H9 (cell line): ENCODE measurements around the gene ARSI. TPM values are rescaled to one million over a fixed set of nuclear protein-coding genes. Genes with fewer than 3 reads are reported as not detected.

Experiments
- DNase-seq: peaks from one replicate; pipeline ENCODE4 v3.0.0-alpha.2; 2017
- H2AFZ ChIP-seq: one replicate; pipeline ENCODE4 v1.6.1; 2013; ENCODE audit warnings: mild to moderate bottlenecking, low read length, control low read depth, moderate library complexity
- H2AK5ac ChIP-seq: 2 replicates; pipeline ENCODE4 v1.6.1; 2013; ENCODE audit warnings: low read length, control low read depth, mixed read lengths; ENCODE audit not compliant: insufficient read length
- H2BK120ac ChIP-seq: one replicate; pipeline ENCODE4 v1.6.1; 2013; ENCODE audit warnings: low read depth, mild to moderate bottlenecking, low read length, control low read depth, inconsistent platforms; ENCODE audit not compliant: poor library complexity, severe bottlenecking
- H2BK12ac ChIP-seq: 2 replicates; pipeline ENCODE4 v1.6.1; 2013; ENCODE audit warnings: low read length, control low read depth, mixed read lengths, low read depth; ENCODE audit not compliant: insufficient read length
- H2BK15ac ChIP-seq: 2 replicates; pipeline ENCODE4 v1.6.1; 2013; ENCODE audit warnings: low read depth, low read length, control low read depth
- H2BK20ac ChIP-seq: one replicate; pipeline ENCODE4 v1.6.1; 2013; ENCODE audit warnings: low read depth, mild to moderate bottlenecking, low read length, control low read depth, inconsistent platforms; ENCODE audit not compliant: poor library complexity, severe bottlenecking
- H2BK5ac ChIP-seq: 2 replicates; pipeline ENCODE4 v1.6.1; 2013; ENCODE audit warnings: low read length, control low read depth, mixed read lengths; ENCODE audit not compliant: insufficient read length
- H3K14ac ChIP-seq: 2 replicates; pipeline ENCODE4 v1.6.1; 2013; ENCODE audit warnings: low read length, control low read depth; ENCODE audit not compliant: insufficient read depth
- H3K18ac ChIP-seq: 2 replicates; pipeline ENCODE4 v1.6.1; 2013; ENCODE audit warnings: low read depth, mild to moderate bottlenecking, mixed read lengths, low read length, control low read depth; ENCODE audit not compliant: insufficient read length
- H3K23ac ChIP-seq: 2 replicates; pipeline ENCODE4 v1.6.1; 2013; ENCODE audit warnings: low read length, control low read depth, mixed read lengths, low read depth; ENCODE audit not compliant: insufficient read length
- H3K23me2 ChIP-seq: 2 replicates; pipeline ENCODE4 v1.6.1; 2013; ENCODE audit warnings: low read depth, mild to moderate bottlenecking, mixed read lengths, low read length, control low read depth; ENCODE audit not compliant: insufficient read length, poor library complexity, severe bottlenecking
- H3K27ac ChIP-seq: 2 replicates; pipeline ENCODE4 v1.5.1; 2013; ENCODE audit warnings: low read length, control low read depth, mixed read lengths, low read depth; ENCODE audit not compliant: insufficient read length
- H3K27me3 ChIP-seq: 2 replicates; pipeline ENCODE4 v1.6.1; 2013; ENCODE audit warnings: low read length, control low read depth, inconsistent platforms; ENCODE audit not compliant: insufficient read depth
- H3K4ac ChIP-seq: 2 replicates; pipeline ENCODE4 v1.6.1; 2013; ENCODE audit warnings: low read depth, mild to moderate bottlenecking, control low read depth, inconsistent platforms, low read length, moderate library complexity
- H3K4me1 ChIP-seq: 2 replicates; pipeline ENCODE4 v1.6.1; 2013; ENCODE audit warnings: low read length, control low read depth, inconsistent platforms; ENCODE audit not compliant: insufficient read depth
- H3K4me2 ChIP-seq: 2 replicates; pipeline ENCODE4 v1.6.1; 2013; ENCODE audit warnings: low read length, control low read depth, mixed read lengths; ENCODE audit not compliant: insufficient read length, insufficient read depth
- H3K56ac ChIP-seq: 2 replicates; pipeline ENCODE4 v1.6.1; 2013; ENCODE audit warnings: low read depth, mild to moderate bottlenecking, mixed read lengths, low read length, control low read depth; ENCODE audit not compliant: insufficient read length
- H3K79me1 ChIP-seq: 2 replicates; pipeline ENCODE4 v1.6.1; 2013; ENCODE audit warnings: low read depth, mild to moderate bottlenecking, moderate library complexity, low read length, control low read depth, inconsistent platforms; ENCODE audit not compliant: insufficient read depth, poor library complexity, severe bottlenecking
- H3K79me2 ChIP-seq: 2 replicates; pipeline ENCODE4 v1.6.1; 2013; ENCODE audit warnings: low read length, control low read depth, inconsistent platforms; ENCODE audit not compliant: insufficient read depth
- H3K9ac ChIP-seq: 2 replicates; pipeline ENCODE4 v1.6.1; 2013; ENCODE audit warnings: low read length, control low read depth, mixed read lengths; ENCODE audit not compliant: insufficient read length; ENCODE audit errors: extremely low read depth
- H3K9me3 ChIP-seq: one replicate; pipeline ENCODE4 v1.6.1; 2013; ENCODE audit warnings: low read depth, low read length, inconsistent platforms; ENCODE audit not compliant: control insufficient read depth
- H3T11ph ChIP-seq: one replicate; pipeline ENCODE4 v1.6.1; 2013; ENCODE audit warnings: mild to moderate bottlenecking, low read length, control low read depth, inconsistent platforms
- H4K20me1 ChIP-seq: one replicate; pipeline ENCODE4 v1.6.1; 2013; ENCODE audit not compliant: control insufficient read depth, insufficient read length, insufficient read depth
- H4K5ac ChIP-seq: 2 replicates; pipeline ENCODE4 v1.6.1; 2013; ENCODE audit warnings: low read depth, mild to moderate bottlenecking, mixed read lengths, low read length, control low read depth; ENCODE audit not compliant: insufficient read length
- H4K8ac ChIP-seq: replicated peaks from 2 replicates; pipeline ENCODE4 v1.6.1; 2013; ENCODE audit warnings: low read length, control low read depth, mixed read lengths, low read depth; ENCODE audit not compliant: insufficient read length
- H4K91ac ChIP-seq: 2 replicates; pipeline ENCODE4 v1.6.1; 2013; ENCODE audit warnings: low read depth, mild to moderate bottlenecking, moderate library complexity, mixed read lengths, low read length, control low read depth; ENCODE audit not compliant: insufficient read length
- H3K27ac Mint-ChIP-seq, 3 experiments: 2 replicates in 2 of 3; 3 replicates in 1 of 3; pipeline ENCODE4 v1.8.0; 2020 to 2021; ENCODE audit warnings: mixed read lengths in 3 of 3, mild to moderate bottlenecking in 1 of 3, moderate library complexity in 1 of 3
- H3K27me3 Mint-ChIP-seq: 2 replicates; pipeline ENCODE4 v1.8.0; 2021; ENCODE audit warnings: low read depth, mild to moderate bottlenecking, moderate library complexity, mixed read lengths
- H3K36me3 Mint-ChIP-seq, 3 experiments: 2 replicates in 2 of 3; 3 replicates in 1 of 3; pipeline ENCODE4 v1.8.0; 2020 to 2021; ENCODE audit warnings: low read depth in 3 of 3, mixed read lengths in 3 of 3; ENCODE audit not compliant: insufficient read depth in 1 of 3
- H3K4me1 Mint-ChIP-seq, 2 experiments: 2 replicates each; pipeline ENCODE4 v1.8.0; 2020; ENCODE audit warnings: mixed read lengths in 2 of 2
- H3K4me3 Mint-ChIP-seq, 2 experiments: 2 replicates in 1 of 2; 3 replicates in 1 of 2; pipeline ENCODE4 v1.8.0; 2020 to 2021; ENCODE audit warnings: mild to moderate bottlenecking in 2 of 2, mixed read lengths in 2 of 2, moderate library complexity in 1 of 2
- H3K9me3 Mint-ChIP-seq, 2 experiments: 2 replicates in 1 of 2; 3 replicates in 1 of 2; pipeline ENCODE4 v1.8.0; 2020; ENCODE audit warnings: mild to moderate bottlenecking in 2 of 2, mixed read lengths in 2 of 2, moderate library complexity in 1 of 2
- CTCF ChIP-seq: fragments of 200-600 bp; sonication (generic); conservative IDR thresholded peaks from 3 replicates; pipeline ENCODE4 v1.8.0; 2021; ENCODE audit warnings: antibody characterized with exemption, mild to moderate bottlenecking
- WGBS: extraction: QIAGEN DNeasy Blood & Tissue Kit; methylation state at CpG from one replicate; pipeline ENCODE4 v1.1.7; 2013; ENCODE audit warnings: missing lambda C conversion rate, low lambda C conversion rate, mixed read lengths; ENCODE audit not compliant: insufficient read length; ENCODE audit errors: extremely low coverage; 5-methylcytosine and 5-hydroxymethylcytosine counted together
- total RNA-seq: library from RNA; stranded (reverse); gene quantifications from 2 replicates; pipeline ENCODE4 v1.2.1, GENCODE V29; 2021

Gene ARSI
- total RNA-seq, 1 experiment from 2014 or later, result 1.7 TPM

DNA sequence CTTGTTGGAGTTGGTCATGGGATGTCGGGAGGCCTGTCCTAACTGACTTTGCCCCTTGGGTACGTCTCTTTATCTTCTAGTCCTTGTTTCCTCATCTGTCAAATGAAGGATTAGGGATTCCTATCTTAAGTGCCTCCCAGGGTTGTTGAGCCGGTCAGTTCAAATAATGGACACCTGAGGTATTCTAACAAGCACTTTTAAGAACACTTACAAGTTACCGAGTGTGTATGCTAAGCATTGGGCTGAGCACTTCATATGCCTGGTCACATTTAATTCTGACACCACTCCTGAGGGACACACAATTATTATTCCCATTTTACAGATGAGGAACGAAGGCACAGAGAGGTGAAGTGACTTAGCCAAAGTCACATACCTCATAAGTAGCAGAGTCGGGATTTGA lies 50.2 kb downstream of the ARSI start:
- no peak overlapping the region for H3K4ac ChIP-seq
- no peak overlapping the region for H3K9ac ChIP-seq
- no peak overlapping the region for H3K27ac ChIP-seq
- Mint-ChIP-seq H3K36me3 (no peaks in the 10 kb centered on the region; a peak in 1 of 7 replicates), H3K4me1 (peaks cover 5 to 14% of the 10 kb centered on the region in 2 experiments), H3K9me3 (no peaks in the 10 kb centered on the region), H3K4me3 (no peak overlapping the region), H3K27me3 (peaks cover 2% of the 10 kb centered on the region; the same call in 1 of the 2 replicates), H3K27ac (no peak overlapping the region)
- H3K18ac ChIP-seq, result no peak overlapping the region
- no peak overlapping the region for H2BK15ac ChIP-seq
- no peaks in the 10 kb centered on the region for H3K27me3 ChIP-seq
- no peak overlapping the region for H2BK20ac ChIP-seq
- H4K8ac ChIP-seq, result no peak overlapping the region
- H4K91ac ChIP-seq, result no peak overlapping the region
- H2BK12ac ChIP-seq, result no peak overlapping the region
- H4K5ac ChIP-seq, result no peak overlapping the region
- H2AK5ac ChIP-seq, result no peak overlapping the region
- H3K79me2 ChIP-seq, result no peaks in the 10 kb centered on the region
- H3K23me2 ChIP-seq, result no peaks in the 10 kb centered on the region
- TF ChIP-seq CTCF, result no peak
- no peaks in the 10 kb centered on the region for H4K20me1 ChIP-seq
- no peak overlapping the region for H3K23ac ChIP-seq
- H2BK5ac ChIP-seq, result no peak overlapping the region
- H3K4me1 ChIP-seq, result no peaks in the 10 kb centered on the region; the same call in 1 of the 2 replicates
- H3K56ac ChIP-seq, result no peak overlapping the region
- no peaks in the 10 kb centered on the region for H3K79me1 ChIP-seq
- DNase-seq, result no peak
- no peak overlapping the region for H2AFZ ChIP-seq
- 0 out of 2 replicates have a peak overlapping the region, but pooled peaks have one; percentile 18 for H3K14ac ChIP-seq
- no CpG with 5 or more reads among the region's 6 CpGs for WGBS
- no peak overlapping the region for H2BK120ac ChIP-seq
- no peak overlapping the region for H3K4me2 ChIP-seq
- no peak overlapping the region for H3T11ph ChIP-seq
- H3K9me3 ChIP-seq, result no peaks in the 10 kb centered on the region
